Osteoblast (primary cell): ENCODE measurements around the gene TP73. TPM values are rescaled to one million over a fixed set of nuclear protein-coding genes. Genes with fewer than 3 reads are reported as not detected.

Experiments used
- DNase-seq: peaks from one replicate; pipeline ENCODE4 v3.0.0; 2011; ENCODE audit warnings: low spot score, mixed read lengths; ENCODE audit not compliant: insufficient read length; ENCODE audit errors: missing footprints
- H2AFZ ChIP-seq: 2 replicates; pipeline ENCODE4 v1.6.0; 2011; ENCODE audit warnings: mild to moderate bottlenecking, low read length
- H3K27ac ChIP-seq: 2 replicates; pipeline ENCODE4 v1.5.1; 2011; ENCODE audit warnings: mild to moderate bottlenecking, low read depth, low read length, moderate library complexity
- H3K27me3 ChIP-seq: 2 replicates; pipeline ENCODE4 v1.6.0; 2012; ENCODE audit warnings: mild to moderate bottlenecking, control low read depth, inconsistent platforms, low read length, moderate library complexity; ENCODE audit not compliant: insufficient read depth
- H3K36me3 ChIP-seq: 2 replicates; pipeline ENCODE4 v1.5.1; 2011; ENCODE audit warnings: mild to moderate bottlenecking, low read length, control low read depth, moderate library complexity; ENCODE audit not compliant: insufficient read depth
- H3K4me1 ChIP-seq: 2 replicates; pipeline ENCODE4 v1.5.1; 2011; ENCODE audit warnings: mild to moderate bottlenecking, low read length, control low read depth, moderate library complexity; ENCODE audit not compliant: insufficient read depth
- H3K4me2 ChIP-seq: 2 replicates; pipeline ENCODE4 v1.6.0; 2011; ENCODE audit warnings: mild to moderate bottlenecking, low read length; ENCODE audit not compliant: insufficient read depth
- H3K4me3 ChIP-seq: fragments of 200-600 bp; sonication (generic); 3 replicates; pipeline ENCODE4 v1.5.1; 2012; ENCODE audit warnings: mild to moderate bottlenecking, low read length, inconsistent platforms; ENCODE audit not compliant: insufficient read depth
- H3K79me2 ChIP-seq: 2 replicates; pipeline ENCODE4 v1.6.0; 2012; ENCODE audit warnings: mild to moderate bottlenecking, low read length, control low read depth, inconsistent platforms; ENCODE audit not compliant: insufficient read depth
- H3K9me3 ChIP-seq: 2 replicates; pipeline ENCODE4 v1.5.1; 2011; ENCODE audit warnings: low read depth, low read length, control low read depth
- H4K20me1 ChIP-seq: 2 replicates; pipeline ENCODE4 v1.6.0; 2012; ENCODE audit warnings: mild to moderate bottlenecking, low read length, control low read depth; ENCODE audit not compliant: insufficient read depth
- CTCF ChIP-seq: IDR thresholded peaks from 2 replicates; pipeline ENCODE4 v1.5.1; 2011; ENCODE audit warnings: mild to moderate bottlenecking, low read depth, low read length, moderate library complexity; ENCODE audit errors: extremely low read depth
- total RNA-seq: library from RNA; depleted of rRNA; stranded (reverse); fragments of >200 nt; gene quantifications from 2 replicates; pipeline ENCODE4 v1.2.3, GENCODE V29; 2012

The TP73 gene
- total RNA-seq, 1 donor, result not detected

DNA sequence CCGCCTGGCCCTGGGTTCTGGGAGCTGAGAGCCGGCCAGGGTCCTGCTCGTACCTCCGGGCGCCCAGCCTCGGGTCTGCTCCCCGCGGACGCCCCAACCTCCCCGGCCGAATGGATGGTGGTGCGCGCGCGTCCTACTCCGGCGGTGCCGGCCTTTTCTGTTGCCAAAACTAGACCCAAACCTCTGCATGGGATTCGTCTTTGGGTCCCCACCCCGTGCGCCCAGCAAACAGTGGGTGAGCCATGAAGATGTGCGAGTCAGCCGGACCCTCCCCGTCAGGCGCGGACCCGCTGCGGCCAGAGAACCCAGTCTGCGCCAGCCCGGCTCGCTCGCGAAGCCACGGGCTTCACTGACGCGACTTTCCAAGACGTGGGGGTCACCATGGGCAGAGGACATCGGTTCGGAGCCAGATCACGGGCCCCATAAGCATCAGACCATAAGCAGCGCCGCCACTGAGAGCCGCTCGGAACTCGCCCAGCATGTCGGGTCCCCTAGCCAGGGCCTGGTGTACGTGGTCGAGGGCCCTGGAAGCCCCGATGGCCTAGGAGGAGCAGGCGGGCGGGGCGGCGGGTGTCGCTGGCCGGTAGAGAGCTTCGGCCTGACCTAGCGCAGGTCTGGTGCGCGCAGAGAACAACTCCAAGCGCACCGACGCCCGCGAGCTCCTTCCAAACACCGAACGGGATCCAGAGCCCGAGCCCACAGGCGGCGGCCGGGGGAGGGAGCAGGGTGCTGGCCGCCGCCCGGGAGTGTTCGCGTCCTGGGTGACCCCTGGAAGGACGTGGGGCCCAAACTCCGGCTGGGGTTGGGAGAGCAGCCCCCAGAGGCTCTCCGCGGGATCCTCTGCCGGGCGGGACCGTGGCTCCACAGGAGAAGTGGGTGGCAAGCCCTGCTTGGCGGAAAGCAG, 1.0 kb upstream of the TP73 start:
- no peak for TF ChIP-seq CTCF
- Histone ChIP-seq H3K27ac (no peak overlapping the region), H3K9me3 (no peaks in the 10 kb centered on the region), H3K79me2 (peaks cover 6% of the 10 kb centered on the region), H3K36me3 (peaks cover 10% of the 10 kb centered on the region), H2AFZ (no peak overlapping the region), H3K4me2 (no peak overlapping the region), H3K4me3 (no peak overlapping the region), H3K4me1 (peaks cover 6% of the 10 kb centered on the region), H3K27me3 (peaks cover 53% of the 10 kb centered on the region), H4K20me1 (no peaks in the 10 kb centered on the region)
- no peak for DNase-seq

DNA sequence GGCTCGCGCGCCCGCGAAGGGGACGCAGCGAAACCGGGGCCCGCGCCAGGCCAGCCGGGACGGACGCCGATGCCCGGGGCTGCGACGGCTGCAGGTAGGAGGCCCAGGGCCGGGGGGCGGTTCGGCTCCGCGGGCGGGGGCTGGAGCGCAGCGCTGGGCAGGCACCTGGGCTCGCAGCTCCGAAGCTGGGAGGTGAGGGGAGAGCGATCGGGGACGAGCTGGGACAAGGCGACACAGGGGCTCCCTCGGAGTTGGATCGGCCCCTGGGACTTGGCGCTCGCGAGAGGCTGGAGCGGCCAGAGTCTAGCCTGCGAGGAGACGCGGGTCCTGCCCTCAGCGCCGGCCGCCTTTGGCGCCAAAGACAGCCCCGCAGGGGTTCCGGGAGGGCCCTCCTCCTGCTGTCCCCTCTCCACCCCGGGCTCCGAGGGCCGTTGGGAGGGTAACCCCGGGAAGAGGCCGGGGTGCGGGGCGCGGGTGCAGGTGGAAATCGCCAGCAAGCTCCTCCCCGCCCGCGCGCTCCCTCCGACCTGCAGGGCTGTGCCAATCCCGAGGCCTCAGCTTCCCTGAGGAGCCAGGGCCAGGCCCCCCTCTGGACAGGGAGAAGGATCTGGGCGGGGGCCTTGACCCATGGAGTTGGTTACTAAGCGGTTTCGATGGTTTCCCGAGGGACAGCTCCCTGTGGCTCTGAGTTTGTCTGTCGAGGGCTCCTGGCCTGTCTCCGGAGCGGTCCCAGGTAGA, 401 bp downstream of the TP73 start:
- Histone ChIP-seq H3K36me3 (no peaks in the 10 kb centered on the region), H3K4me3 (no peak overlapping the region), H3K9me3 (no peaks in the 10 kb centered on the region), H4K20me1 (no peaks in the 10 kb centered on the region), H2AFZ (no peak overlapping the region), H3K79me2 (peaks cover 6% of the 10 kb centered on the region), H3K27me3 (peaks cover 64% of the 10 kb centered on the region), H3K27ac (no peak overlapping the region), H3K4me2 (no peak overlapping the region), H3K4me1 (peaks cover 6% of the 10 kb centered on the region)
- no peak for TF ChIP-seq CTCF
- DNase-seq, result no peak

DNA sequence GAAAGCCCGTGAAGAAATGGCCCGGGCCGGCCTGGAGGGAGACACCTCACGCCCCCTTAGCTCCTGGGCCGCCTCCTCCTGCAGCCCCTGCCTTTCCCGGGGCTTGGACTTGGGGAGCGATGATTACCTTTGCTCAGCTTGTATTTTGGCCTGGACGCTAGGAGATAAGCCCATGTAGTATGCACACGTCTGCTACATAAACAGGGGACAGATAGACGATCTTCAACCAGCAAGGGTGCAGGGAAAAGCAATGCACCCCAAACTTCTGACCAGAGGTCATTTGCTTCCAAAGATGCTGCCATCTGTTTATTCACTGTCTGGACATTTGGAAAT, 936 bp downstream of the TP73 start:
- H3K27me3 ChIP-seq, result peaks cover 64% of the 10 kb centered on the region
- TF ChIP-seq CTCF, result no peak
- no peaks in the 10 kb centered on the region for H4K20me1 ChIP-seq
- H3K27ac ChIP-seq, result no peak overlapping the region
- H3K79me2 ChIP-seq, result peaks cover 6% of the 10 kb centered on the region
- DNase-seq, result no peak
- no peaks in the 10 kb centered on the region for H3K36me3 ChIP-seq
- H2AFZ ChIP-seq, result no peak overlapping the region
- H3K4me2 ChIP-seq, result no peak overlapping the region
- no peak overlapping the region for H3K4me3 ChIP-seq
- peaks cover 6% of the 10 kb centered on the region for H3K4me1 ChIP-seq
- no peaks in the 10 kb centered on the region for H3K9me3 ChIP-seq
